Right lung (tissue), 5 donors: ENCODE data around the gene SPEG. TPM values are rescaled to one million over a fixed set of nuclear protein-coding genes. Genes with fewer than 3 reads are reported as not detected.
"Not testable (repeated sequence)": the region's sequence is repeated elsewhere in the genome, so short reads cannot be mapped to it uniquely, and the experiment has no call there.

Source experiments
- DNase-seq, 2 donors: peaks; one replicate each; pipeline ENCODE4 v3.0.0-alpha.2; 2013
- polyA plus RNA-seq, 5 donors: library from polyadenylated mRNA; unstranded; fragments of 120-200 nt; gene quantifications; one replicate each; pipeline versions ENCODE4 v1.2.1 to v1.2.3, GENCODE V29; 2013; ENCODE audit warnings: inconsistent platforms in 1 of 5, low replicate concordance in 1 of 5; ENCODE audit not compliant: insufficient read length in 5 of 5, insufficient read depth in 1 of 5

Gene SPEG
- polyA plus RNA-seq, 5 donors, result 18.1 to 35.5 (median 33.7) TPM

DNA sequence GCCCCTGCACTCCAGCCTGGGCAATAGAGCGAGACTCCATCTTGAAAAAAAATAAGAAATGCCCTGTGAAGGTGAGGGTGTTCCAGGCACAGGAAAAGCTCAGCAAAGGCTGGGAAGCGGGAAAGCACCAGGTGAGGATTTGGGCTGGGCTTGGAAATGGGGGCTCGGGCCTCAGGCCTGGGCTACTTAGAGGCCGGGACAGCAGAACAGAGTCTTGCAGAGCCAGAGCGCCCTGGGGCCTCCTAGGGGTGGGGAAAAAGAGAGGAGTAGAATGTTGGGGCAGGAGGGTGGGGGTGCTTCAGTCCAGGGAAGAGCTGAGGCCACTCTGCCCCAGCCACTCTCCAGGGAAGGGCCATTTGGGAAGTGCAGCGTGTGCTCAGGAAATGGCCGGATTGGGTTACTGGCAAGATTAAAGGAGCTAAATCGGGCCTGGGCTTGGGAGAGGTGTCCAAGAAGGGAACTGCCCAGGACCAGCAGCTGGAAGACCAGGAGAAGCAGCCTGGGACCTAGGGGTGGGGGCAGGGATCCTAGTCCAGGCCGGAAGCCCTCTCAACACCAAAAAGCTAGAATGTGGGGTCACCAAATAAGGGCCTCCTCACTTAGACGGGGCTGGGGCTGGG lies 30.2 kb upstream of the SPEG start:
- DNase-seq, result no peak

DNA sequence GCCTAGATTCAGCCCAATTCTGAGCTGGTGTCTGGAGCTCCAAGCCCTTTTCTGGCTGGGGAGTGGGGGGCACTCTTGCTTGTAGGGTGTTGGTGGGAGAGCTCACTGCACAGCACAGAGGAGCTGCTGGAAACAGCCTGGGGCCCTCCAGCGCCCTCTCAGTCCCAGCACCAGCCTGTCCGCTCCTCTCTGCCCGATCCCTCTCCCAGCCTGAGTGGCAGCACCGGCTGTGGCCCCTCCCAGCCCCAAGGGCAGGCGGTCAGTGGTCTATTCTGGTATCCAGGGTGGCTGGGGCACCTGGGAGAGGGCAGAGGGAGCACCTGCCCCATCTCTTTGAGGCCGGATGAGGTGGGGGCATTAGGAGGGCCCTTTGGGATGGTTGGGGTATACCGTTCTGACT lies 29.7 kb upstream of the SPEG start:
- DNase-seq, result no peak

- DNase-seq, result no peak
Measured at GRCh38 chr2:219405451-219405850, 29.2 kb upstream of the SPEG start.

GRCh38 chr2:219405958-219406860 lies 28.4 kb upstream of the SPEG start:
- DNase-seq, result no peak

DNA sequence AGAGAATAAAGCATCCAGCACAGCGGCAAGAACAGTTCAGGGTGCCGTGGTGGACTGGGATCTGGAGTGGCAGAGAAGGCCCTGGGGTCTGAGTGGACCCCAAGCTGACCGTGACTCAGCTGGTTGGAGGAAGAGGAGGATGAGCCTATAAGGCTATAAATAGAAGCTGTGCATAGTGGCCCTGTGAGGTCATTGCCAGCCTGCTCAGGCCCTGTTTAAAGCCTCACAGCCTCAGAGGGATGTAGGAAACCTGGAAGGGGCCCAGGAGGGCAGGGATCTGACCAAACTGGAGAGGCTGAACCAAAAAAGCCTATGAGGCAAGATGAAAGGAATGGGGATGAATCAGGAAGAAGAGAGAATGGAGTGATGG lies 27.8 kb upstream of the SPEG start:
- DNase-seq, result no peak

DNA sequence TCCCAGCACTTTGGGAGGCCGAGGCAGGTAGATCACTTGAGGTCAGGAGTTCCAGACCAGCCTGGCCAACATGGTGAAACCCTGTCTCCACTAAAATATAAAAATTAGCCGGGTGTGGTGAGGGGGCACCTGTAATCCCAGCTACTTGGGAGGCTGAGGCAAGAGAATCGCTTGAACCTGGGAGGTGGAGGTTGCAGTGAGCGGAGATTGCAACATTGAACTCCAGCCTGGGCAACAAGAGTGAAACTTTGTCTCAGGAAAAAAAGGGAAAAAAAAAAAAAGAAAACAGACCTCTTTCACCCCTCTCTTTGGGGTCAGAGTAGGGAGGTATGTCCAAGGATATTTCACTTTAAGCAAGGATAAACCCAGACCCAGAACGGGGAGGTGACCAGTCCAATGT lies 27.3 kb upstream of the SPEG start:
- not testable (repeated sequence) for DNase-seq

DNA sequence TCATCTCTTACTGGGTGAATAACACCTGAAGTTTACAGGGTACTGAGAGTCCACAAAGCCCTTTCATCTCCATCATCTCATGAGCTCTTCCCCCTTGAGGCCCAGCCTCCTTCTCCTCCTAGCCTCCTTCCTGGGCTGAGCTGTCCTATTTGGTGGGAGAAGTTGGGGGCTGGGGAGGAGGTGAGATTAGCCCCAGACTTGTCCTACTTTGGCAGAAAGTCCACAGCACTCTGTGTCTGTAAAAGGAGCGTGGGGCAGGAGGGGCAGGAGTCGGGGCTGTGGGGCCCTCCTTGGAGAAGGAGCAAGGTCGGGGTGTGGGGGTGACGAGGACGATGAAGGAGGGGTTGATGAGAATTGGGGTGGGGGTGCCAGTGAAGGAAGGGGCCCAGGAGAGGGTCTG lies 26.4 kb upstream of the SPEG start:
- DNase-seq, result no peak

GRCh38 chr2:219408631-219409030 lies 26.0 kb upstream of the SPEG start:
- no peak for DNase-seq

- no peak for DNase-seq
Measured at GRCh38 chr2:219409619-219410018, 25.0 kb upstream of the SPEG start.

GRCh38 chr2:219410390-219410789 lies 24.3 kb upstream of the SPEG start:
- no peak for DNase-seq

GRCh38 chr2:219414857-219415256 lies 19.8 kb upstream of the SPEG start:
- no peak for DNase-seq

- no peak for DNase-seq
Measured at GRCh38 chr2:219415580-219416234, 18.9 kb upstream of the SPEG start.

DNA sequence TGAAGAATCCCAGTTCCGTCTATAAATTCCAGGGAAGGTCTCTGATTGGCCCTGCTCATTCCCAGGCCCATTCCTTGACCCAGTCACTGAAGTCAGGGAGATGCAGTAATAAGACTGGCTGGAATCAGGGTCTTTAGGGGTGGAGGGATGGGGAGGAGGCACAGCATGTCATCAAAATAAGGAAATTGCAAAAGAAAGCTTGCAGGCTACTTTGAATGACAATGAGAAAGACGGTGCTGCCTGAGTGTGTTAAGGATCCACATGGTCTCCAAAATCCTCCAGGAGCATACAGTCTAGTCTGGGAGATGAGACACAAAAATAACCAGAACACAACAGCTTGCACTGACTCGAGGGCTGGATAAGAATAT lies 18.4 kb upstream of the SPEG start:
- DNase-seq, result no peak

DNA sequence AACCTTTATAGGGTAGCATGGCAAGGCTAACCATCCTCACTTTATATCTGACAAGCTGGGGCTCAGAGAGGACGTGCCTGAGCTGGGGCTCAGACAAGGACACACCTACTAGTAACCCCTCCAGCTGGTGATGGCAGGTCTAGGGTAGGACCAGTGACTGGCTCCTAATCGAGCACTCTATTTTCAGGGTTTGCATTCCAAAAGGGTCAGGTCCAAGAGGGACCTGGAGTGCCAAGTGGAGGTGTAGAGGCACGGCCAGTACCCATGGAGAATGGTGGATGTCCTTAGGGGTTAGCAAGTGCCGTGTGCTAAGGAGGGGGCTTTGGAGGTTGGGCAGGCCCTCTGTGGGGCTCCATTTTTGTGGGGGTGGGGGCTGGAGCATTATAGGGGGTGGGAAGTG lies 17.7 kb upstream of the SPEG start:
- no peak for DNase-seq

DNA sequence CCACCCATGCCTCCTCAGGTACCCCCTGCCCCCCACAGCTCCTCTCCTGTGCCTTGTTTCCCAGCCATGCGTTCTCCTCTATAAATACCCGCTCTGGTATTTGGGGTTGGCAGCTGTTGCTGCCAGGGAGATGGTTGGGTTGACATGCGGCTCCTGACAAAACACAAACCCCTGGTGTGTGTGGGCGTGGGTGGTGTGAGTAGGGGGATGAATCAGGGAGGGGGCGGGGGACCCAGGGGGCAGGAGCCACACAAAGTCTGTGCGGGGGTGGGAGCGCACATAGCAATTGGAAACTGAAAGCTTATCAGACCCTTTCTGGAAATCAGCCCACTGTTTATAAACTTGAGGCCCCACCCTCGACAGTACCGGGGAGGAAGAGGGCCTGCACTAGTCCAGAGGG lies 17.3 kb upstream of the SPEG start:
- DNase-seq, result no peak

DNA sequence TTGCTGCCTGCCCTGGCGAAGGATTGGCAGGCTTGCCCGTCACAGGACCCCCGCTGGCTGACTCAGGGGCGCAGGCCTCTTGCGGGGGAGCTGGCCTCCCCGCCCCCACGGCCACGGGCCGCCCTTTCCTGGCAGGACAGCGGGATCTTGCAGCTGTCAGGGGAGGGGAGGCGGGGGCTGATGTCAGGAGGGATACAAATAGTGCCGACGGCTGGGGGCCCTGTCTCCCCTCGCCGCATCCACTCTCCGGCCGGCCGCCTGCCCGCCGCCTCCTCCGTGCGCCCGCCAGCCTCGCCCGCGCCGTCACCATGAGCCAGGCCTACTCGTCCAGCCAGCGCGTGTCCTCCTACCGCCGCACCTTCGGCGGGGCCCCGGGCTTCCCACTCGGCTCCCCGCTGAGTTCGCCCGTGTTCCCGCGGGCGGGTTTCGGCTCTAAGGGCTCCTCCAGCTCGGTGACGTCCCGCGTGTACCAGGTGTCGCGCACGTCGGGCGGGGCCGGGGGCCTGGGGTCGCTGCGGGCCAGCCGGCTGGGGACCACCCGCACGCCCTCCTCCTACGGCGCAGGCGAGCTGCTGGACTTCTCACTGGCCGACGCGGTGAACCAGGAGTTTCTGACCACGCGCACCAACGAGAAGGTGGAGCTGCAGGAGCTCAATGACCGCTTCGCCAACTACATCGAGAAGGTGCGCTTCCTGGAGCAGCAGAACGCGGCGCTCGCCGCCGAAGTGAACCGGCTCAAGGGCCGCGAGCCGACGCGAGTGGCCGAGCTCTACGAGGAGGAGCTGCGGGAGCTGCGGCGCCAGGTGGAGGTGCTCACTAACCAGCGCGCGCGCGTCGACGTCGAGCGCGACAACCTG lies 16.3 kb upstream of the SPEG start, which contains the start of gene DES:
Gene DES, plus strand, starts transcription at position 223 of the 857 bp plus-strand sequence. Its CDS starts 86 bp downstream, at position 309.
- DNase-seq, result peak in 1 of 2 donors; percentile 39

- no peak for DNase-seq
Measured at GRCh38 chr2:219419012-219419324, 15.7 kb upstream of the SPEG start.

- no peak for DNase-seq
Measured at GRCh38 chr2:219419331-219420197, 15.1 kb upstream of the SPEG start.

DNA sequence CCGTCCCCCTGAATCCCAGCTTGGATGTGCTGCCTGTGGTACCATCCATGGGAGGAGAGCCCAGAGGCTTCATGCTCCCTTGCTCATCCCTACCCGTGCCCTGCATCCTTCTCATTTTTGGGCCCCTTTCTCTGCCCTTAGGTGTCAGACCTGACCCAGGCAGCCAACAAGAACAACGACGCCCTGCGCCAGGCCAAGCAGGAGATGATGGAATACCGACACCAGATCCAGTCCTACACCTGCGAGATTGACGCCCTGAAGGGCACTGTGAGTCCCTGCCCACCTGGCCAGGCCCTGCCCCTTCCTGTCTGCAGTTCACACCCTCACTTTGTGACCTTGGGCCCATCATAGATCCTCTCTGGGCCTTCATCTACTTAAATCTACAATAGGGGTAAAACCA lies 14.0 kb upstream of the SPEG start:
- DNase-seq, result no peak

DNA sequence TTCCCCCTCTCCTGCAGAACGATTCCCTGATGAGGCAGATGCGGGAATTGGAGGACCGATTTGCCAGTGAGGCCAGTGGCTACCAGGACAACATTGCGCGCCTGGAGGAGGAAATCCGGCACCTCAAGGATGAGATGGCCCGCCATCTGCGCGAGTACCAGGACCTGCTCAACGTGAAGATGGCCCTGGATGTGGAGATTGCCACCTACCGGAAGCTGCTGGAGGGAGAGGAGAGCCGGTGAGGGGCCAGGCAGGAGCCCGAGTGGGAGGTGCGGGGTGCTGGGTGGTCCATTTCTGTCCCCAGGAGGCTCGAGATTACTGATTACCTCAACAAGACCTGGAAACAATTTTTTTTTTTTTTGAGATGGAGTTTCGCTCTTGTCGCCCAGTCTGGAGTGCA lies 13.3 kb upstream of the SPEG start:
- DNase-seq, result no peak

- DNase-seq, result no peak
Measured at GRCh38 chr2:219422952-219423534, 11.6 kb upstream of the SPEG start.
